H54 (cell line): ENCODE measurements around the gene EDN2.

Source experiments
- DNase-seq: peaks from one replicate; pipeline ENCODE4 v3.0.0; 2011; ENCODE audit warnings: low spot score, mixed read lengths; ENCODE audit not compliant: insufficient read length
- FAIRE-seq: peaks from 3 replicates; lab custom pipeline; 2011; peaks lifted over from hg19 to GRCh38; lab: Jason Lieb, UNC
- POLR2A ChIP-seq: IDR thresholded peaks from 2 replicates; pipeline ENCODE4 v1.6.1; 2011; ENCODE audit warnings: low read depth, mild to moderate bottlenecking, low read length

The EDN2 gene

DNA sequence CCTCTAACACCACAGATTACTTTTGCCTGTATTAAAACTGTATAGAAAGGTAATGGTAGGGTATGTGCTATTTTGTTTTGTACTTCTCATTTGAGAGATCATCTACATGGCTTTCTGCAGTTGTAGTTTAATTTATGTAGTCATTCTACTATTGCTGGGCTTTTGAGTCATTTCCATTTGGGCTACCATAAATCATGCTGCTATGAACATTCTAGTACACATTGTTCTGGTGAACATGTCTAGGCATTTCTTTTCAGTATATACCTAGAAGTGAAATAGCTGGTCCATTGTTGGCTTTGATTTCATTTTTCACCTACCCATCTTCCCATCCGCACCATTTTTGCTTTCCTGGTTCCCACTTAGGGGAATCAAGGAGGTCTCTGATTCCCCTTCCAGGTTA lies 18.7 kb downstream of the EDN2 start:
- TF ChIP-seq POLR2A = no peak
- FAIRE-seq (no peak), DNase-seq (no peak)

DNA sequence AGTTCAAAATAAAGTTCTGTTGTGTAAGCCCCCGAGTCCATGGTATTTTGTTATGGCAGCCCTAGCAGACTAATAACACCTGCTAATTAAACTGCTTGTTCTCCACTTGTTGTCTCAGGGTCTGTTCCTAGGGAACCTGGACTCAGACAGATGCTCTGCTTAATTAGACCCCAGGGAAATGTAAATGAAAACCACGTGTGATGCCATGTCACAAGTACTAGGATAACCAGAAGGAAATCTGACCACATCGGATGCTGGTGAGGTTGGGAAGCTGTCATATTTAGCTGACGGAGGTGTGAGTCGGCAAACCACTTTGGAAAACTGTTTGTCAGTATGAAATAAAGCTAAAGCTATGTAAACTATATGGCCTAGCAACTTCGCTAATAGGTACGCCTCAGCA lies 19.6 kb downstream of the EDN2 start:
- TF ChIP-seq POLR2A = no peak
- FAIRE-seq (no peak), DNase-seq (no peak)

DNA sequence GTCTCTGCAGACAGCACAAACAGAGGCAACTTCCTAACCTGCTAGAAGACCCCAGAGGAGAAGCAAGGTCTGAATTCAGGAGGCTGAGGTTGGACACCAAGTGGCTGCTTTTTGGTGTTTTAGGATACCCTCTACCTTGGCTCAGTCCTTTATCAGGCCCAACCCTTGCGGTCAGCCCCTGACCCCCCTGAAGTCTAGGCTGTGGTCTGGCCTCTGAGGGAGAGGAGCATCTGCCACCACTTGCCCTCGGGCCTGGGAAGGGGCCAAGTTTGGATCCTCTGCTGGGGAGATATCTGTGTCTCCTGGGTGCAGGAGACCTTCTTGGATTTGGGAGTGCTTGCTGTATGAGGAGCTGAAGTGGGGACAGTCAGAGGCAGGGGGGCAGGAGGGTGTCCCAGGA lies 21.0 kb downstream of the EDN2 start:
- FAIRE-seq (no peak), DNase-seq (no peak)
- no peak for TF ChIP-seq POLR2A

DNA sequence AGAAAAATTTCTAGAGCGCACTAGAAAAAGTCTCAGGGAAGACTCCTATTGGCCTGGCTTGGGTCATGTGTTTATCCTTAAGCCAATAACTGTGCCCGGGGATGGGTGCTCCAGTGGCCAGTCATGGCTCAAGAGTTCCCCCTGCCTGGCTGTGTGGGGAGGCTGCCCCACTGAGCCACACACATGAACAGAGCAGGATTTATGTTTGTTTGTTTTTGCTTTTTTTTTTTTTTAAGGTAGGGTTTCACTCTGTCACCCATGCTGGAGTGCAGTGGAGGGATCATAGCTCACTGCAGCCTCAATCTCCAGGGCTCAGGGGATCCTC lies 21.8 kb downstream of the EDN2 start:
- TF ChIP-seq POLR2A = no peak
- FAIRE-seq (no peak), DNase-seq (no peak)

DNA sequence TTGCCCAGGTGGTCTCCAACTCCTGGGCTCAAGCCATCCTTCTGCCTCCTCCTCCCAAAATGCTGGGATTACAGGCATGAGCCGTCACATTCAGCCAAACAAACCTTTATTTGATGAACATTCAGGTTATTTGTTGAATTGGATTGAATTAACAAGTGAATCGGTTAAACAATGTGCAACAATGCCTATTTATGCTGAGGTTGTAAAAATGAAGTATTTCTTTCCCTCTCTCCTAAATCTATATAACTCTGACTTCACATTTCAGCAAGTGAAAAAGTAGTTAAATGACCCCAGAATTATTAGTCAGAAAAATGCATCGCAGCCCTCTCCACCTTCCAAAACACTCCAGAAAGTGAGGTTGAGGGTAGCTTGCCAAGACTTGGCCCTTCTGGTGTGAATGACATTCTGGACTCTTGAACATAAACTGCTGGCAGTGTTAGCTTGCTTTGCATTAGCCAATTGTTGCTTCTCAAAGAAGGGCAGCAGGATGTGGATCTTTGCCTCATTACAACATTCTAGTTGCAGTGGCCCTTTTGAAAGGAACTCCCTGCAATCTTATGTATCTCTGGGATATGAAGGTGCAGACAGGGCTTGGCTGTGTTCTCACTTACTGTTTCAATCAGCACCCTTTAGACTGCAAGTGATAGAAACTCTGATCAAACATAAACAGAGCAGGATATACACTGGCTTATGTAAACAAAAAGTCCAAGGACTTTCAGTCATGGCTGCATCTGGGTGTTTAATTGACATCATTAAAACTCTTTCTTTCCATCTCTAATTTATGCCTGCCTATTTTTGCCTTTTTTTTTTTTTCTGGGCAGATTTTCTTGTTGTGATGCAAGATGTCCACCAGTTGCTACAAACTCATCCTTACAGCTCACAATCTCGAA lies 22.4 kb downstream of the EDN2 start:
- no peak for FAIRE-seq
- TF ChIP-seq POLR2A = no peak
- DNase-seq = no peak

DNA sequence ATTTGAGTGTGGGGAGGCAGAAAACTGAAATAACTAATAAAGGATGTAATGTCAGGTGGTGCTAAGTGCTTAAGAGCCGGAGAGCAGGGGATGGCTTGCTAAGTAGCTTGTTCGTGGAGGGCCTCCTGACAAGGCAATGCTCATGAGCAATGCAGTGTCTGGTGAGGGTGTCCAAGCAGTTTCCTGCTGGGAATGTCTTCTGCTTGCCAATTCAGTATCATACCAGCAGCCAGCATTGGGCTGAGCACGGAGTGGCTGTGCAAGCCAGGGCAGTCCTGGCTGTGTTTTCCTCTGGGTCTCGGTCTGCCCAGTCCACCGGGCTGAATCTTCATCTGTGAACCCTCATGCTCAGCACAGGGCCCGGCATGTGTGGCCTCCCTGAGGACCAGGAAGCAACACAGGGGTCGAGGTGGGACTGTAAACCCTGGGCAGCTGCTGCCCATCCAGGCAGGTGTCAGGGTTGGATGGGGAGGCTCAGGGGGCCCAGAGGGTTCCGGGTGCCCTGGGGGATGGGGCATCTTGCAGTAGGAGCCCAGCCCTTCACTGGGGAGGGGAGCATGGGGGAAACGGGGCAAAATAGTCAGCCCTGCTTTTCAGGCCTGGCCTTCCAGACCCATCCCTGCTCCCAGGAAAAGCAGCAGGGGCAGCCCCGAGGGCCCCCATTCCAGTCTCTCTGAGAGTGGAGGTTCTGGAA lies 27.5 kb downstream of the EDN2 start:
- DNase-seq (no peak), FAIRE-seq (no peak)
- TF ChIP-seq POLR2A = no peak

DNA sequence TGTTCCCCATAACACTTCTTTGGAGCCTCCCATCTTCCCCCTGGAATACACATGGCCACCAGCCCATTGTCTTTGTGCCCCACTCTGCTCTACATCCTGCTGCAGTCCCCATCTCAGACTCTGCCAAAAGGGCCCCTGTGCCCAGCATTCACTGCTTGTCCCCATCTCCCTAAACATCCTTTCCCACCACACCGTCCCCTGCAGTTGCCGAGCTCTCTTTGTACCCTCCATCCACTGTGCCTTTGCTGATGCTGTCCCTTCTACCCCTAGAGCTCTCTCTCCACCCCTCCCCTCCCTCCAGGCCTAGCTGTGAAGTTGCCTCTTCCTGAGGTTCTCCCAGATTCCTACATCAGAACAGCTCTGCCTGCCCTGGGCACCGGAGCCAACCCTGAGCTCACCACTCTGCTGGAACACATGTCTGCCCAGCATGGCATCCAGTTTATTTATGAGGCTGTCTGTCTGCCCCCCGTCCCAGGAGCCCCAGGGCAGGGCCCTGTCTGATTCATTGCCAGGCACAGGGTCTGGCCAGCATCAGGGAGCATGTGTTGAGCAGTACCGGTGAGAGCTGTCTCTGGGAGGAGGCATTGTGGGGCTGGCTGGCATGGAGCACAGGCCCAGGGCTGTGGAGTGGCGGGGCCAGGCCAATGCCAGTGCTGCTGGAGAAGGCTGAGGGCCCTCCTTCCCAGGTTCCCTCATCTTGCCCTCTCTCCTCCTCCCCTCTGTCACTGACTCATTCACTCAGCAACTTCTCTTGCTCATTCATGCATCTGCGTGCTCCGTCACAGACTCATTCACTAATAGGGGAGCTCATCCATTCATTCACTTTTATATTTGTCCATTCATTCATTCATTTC lies 28.8 kb downstream of the EDN2 start:
- peak; percentile 33 for FAIRE-seq

DNA sequence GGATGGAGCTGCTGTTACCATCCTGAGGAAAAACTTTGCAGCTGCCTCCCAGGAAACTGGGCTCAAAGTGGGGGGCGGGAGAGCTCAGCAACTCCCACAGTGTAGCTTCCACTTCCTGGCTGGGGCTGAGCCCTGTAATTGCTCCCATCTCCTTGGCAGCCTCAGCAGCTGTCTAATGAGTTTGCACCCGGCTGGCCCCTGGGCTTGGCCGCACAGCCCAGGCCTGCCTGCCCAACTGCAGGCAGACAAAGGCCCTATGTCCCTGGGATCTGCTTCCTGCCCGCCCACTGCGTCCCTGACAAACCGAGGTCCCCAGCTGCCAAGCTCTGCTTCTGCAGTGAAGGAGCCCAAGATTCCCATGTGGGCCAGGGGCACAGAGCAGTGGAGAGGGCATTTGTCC lies 30.1 kb downstream of the EDN2 start:
- DNase-seq (no peak), FAIRE-seq (no peak)
- no peak for TF ChIP-seq POLR2A

More for the DNA sequence above, 28.8 kb downstream of the EDN2 start:
- no peak for TF ChIP-seq POLR2A
- DNase-seq = peak; percentile 89

DNA sequence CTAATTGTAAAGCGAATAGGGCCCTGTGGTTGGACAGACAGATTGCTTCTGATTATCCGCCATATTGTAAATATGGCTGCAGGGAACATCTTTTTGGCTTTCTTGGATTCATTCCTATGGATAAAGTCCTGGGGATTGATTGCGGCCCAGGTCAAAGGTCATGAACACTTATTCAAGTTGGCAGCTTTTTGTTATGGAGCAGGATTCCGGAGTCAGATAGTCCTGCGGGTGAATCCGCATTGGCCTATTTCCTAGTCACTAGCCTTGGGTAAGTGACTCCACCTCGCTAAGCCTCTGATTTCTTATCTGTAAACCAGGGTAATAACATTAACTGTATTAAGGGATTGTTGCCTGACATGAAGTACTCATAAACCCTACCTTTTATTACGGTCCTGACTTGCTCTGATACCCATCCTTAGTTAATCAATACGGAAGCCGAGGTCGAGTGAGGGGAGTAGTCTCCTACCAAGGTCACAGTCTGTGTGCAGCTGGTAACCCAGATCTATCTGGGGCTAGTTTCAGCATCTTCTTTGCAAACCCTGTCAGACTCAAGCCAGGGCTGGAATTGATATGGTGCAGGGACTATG lies 31.7 kb downstream of the EDN2 start:
- FAIRE-seq = no peak
- TF ChIP-seq POLR2A = no peak
- no peak for DNase-seq

DNA sequence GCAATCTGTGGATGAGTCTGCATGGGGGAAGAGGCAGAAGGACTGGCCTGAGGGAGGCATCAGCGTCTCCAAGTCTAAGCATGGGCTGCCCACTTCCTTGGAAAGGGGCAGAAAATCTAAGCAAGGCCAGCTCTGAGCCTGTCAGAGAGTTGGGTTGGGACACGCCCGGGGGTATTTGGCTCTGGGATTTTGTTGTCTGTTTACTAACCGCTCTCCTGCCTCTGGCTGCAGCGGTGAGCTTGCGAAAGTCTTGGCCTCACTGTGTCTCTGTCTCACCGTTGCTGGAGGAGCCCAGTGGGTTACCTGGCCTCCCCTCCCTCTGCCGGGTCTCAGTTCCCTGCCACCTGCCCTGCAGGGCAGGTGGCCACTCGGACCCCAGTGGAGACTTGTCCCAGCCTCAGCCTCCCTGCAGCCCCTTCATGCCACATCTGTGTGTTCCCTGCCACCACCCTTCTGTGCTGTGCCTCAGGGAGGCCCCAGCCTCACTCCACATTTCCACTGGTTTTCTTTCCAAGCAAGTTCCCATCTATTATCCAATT lies 33.7 kb downstream of the EDN2 start:
- DNase-seq (no peak), FAIRE-seq (no peak)
- TF ChIP-seq POLR2A = no peak

DNA sequence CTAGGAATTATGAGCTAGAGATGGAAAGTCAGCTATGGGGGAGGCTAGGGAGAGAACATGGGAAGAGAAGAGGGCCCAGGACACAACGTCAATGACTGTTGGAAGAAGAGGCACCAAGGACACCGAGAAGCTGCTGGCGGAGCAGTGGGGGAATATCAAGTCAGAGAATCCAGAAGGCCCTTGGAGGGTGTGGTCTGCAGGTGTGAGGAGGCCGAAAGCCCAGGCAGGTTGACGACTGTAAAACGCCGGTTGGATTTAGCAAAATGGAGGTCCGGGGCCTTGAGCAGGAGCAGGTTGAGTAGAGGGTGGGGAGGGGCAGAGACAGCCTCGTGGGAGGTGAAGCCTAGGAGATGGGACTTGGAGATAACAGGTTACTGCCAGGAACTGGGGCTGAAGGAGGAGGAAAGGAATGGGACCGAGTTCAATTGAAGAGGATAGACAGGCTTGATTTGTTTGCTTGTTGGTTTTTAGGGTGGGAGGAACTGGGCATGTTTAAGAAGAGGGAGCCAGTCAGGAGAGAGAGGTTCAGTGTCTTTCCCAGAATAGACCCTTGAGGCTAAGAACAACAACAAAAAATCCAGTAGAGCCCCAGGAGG lies 35.1 kb downstream of the EDN2 start:
- no peak for FAIRE-seq
- no peak for DNase-seq
- no peak for TF ChIP-seq POLR2A

DNA sequence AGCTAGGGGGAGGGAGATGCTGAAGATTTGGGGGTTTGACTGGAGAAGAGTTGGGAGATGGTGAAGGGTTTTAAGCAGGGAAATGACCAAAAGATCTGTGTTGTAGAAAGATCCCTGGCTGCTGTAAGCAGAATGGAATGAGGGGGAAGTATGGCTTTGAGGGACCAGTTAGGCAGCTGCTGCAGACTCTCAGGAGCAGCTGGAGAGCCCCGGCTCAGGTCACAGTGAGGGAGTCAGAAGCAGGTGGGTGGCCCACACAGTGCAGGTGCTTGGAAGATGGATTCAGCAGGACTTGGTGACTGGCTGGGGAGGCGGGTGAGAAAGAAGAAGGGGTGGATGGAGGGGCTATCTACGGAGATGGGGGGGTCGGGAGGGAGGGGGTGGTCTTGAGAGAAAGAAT lies 35.7 kb downstream of the EDN2 start:
- FAIRE-seq = no peak
- DNase-seq = no peak
- TF ChIP-seq POLR2A = no peak
